IPS-NIHi7 (cell line): Measurements from ENCODE around the gene PNO1.

Source experiments
- DNase-seq: peaks from one replicate; pipeline ENCODE4 v3.0.0; 2012; ENCODE audit warnings: mixed read lengths; ENCODE audit errors: extremely low spot score

The PNO1 gene

DNA sequence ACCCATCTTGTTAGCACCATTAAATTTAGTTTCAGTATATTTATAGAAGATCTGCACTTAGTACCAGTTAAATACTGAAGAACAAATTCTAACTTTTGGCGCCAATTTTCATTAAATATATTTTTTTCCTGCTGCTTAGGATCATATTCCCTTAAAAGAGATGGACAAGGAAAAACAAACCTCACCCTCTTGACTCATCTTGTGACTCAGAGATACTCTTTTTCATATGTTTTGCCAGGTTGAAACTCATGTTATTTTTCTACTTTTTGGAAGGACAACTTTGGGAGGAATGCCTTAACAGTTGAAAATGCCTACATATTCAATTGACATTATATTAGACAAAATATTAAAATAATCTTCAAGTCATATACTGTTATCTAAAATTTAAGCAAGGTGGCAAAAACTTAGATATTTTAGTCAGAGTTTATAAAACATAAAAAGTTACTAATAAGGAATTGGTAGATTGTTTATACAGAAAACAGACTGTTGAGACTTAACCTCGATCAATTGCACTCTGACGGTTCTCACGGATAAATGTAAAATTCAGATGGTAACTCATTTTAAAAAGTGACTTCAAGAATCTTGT lies 36.2 kb downstream of the PNO1 start:
- no peak for DNase-seq

DNA sequence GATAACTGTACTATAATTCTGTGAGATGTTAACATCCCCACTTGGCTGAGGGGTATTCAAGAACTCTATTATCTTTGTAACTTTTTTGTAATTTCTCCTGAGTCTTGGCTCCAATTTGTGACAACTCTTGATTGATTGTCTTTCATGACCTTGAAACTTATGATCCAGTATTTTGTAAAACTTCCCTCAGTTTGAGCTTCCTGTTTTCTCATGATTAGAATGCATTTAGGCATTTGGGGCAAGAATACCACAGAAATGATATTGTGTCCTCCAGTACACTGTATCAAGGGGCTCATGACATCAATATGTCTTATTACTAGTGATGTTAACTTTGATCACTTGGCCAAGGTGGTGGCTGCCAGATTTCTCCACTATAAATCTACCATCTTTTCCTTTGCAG lies 37.4 kb downstream of the PNO1 start:
- DNase-seq, result no peak

DNA sequence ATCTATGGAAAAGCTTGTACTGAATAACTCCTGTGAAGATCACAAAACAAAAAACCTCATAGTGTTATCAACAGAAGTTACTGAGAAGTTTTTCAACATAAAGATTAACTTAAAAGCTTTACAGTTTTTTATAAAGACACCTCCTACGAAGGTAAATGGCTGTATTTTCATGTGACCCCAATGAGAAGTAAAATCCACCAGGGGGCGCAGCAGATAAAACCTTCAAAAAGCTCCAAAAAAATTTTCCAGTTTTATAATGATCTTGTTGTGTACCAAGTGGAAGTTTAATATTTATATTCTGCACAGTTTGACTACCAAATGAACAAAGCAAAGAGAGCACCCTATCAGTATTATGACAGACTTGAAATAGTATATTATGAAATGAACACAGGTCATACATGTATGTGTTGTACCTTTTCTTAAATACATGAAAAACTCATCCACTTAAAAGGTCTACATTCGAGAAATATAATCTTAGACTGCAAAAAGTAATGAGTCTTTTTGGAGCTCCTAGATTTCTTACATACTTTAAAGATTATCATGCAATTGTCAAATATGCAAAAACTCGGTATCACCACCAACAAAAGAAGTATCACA lies 38.5 kb downstream of the PNO1 start:
- DNase-seq, result no peak

DNA sequence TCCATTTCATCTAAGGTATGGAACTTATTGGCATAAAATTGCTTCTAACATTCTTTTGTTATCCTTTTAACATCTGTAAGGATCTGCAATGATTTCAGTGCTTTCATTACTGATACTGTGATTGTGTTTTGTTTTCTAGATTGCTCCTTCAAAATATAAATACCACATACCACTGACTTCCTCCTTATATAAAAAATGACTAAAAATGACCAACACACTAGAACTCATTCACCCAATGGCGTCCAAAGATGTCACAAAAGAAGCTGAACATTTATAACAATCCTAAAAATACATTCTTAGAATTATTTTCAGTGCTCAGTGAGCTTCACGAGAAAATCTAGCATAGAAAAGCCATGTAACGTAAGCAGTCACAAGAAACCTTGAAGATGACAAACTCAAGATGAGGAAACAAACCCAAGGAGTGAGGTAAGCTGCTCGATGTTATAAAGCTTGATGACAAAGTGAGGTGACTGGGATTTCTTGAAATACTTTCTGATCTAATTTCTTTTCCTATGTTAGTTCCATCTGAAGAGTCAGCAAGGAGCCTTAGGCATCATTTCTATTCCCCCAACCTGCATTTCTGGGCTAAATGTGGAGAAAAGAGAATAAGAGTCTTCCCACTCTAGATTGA lies 42.6 kb downstream of the PNO1 start:
- DNase-seq, result no peak

- no peak for DNase-seq
Measured at GRCh38 chr2:68203587-68203986, 45.9 kb downstream of the PNO1 start.

- no peak for DNase-seq
Measured at GRCh38 chr2:68206793-68207192, 49.1 kb downstream of the PNO1 start.

DNA sequence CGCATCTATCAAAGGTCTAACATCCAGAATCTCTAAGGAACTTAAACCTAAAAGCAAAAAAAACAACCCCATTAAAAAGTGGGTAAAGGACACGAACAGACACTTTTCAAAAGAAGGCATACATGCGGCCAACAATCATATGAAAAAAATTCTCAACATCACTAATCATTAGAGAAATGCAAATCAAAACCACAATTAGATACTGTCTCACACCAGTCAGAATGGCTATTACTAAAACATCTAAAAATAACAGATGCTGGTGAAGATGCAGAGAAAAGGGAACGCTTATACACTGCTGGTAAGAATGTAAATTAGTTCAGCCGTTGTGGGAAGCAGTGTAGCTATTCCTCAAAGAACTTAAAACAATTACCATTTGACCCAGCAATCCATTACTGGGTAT lies 56.7 kb downstream of the PNO1 start:
- no peak for DNase-seq

DNA sequence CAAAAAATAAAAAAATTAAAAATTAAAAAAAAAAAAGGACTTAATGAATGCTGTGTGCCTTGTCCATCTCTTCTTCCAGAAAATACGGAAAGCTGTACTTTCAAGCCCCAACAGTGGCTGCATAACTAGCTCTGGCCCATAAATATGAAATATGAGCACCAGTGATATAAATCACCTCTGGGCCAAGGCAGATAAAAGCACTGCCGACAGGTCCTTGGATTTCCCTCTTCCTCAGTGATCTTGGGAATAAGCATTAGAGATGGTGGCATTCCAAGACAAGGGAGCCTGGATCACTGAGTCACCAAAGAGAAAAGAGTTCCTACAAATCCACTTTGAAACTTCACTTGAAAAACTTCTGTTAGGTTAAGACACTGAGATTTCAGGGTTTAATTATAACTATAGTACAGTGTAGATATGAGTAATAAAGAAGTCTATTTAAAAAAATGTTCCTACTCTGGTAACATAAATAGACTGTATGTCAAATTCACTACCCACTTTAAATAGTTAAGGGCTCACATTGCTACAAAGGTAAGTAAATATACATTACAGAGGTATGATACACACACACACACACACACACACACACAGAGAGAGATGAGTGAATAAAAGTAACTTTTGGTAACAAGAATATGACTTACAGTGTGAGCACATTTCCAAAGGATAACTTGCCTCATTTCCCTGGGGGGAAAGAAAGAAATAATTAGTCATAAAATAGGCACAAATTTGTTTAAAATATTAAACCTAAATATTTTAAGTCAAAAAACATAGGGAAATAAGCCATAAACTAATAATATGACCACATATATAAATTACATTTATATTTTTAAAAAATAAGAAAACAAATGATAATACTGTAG lies 59.0 kb downstream of the PNO1 start:
- DNase-seq, result no peak

GRCh38 chr2:68217729-68218128 lies 60.0 kb downstream of the PNO1 start:
- DNase-seq, result no peak

- no peak for DNase-seq
Measured at GRCh38 chr2:68218343-68218901, 60.7 kb downstream of the PNO1 start.

GRCh38 chr2:68222287-68222686 lies 64.6 kb downstream of the PNO1 start:
- no peak for DNase-seq

GRCh38 chr2:68223419-68223818 lies 65.7 kb downstream of the PNO1 start:
- DNase-seq, result no peak

- DNase-seq, result peak; percentile 52
Measured at GRCh38 chr2:68225119-68225632, 67.5 kb downstream of the PNO1 start.
